ENCODE measurements around the gene ANKRD34C.

Gene ANKRD34C

DNA sequence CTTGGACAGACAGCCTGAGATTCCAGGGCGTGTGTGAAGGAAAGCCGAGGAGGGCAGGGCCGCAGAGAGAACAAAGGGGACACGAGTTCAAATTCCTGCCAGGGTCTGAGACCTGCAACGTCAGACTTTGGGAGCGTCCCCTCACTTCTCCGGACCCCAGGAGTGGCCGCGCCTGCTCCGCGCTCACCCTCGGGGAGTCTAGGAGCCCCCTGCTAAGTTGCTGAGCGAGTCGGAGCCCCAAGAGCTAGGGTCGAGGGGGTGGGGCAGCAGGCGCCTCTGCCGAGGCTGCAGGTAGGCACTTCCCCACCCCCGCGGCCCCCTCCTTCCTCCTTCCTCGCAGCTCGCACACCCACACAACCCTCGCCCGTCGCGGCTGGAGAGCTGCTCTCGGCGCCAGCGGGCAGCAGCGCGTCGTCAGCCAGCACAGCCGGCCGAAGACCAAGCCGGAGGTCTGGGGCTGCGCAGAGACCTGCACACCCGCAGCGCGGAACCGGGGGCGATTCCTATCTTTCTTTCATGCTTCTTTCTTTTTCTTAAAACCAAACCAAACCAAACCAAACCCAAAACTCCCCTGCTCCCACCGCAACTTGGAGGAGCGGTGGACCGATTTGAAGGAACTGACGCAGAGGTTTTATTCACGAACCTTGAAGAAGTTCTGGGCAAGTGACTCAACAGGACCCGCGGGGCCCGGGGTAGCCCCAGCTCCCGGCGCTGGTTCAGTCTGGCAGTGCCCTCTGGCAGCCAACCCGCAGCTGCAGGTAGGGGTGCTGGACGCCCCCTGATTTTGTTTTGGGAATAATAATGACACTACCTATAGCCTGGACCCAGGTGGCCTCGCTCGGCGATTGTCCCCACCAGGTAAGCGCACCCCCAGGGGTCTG, at the start of gene ANKRD34C:
Gene ANKRD34C (plus strand): TSS at position 352 of the 881 bp plus-strand sequence. CDS start 10,563 bp downstream, outside the sequence.
- DNase-seq (ENCODE audit: low spot score), result no peak

DNA sequence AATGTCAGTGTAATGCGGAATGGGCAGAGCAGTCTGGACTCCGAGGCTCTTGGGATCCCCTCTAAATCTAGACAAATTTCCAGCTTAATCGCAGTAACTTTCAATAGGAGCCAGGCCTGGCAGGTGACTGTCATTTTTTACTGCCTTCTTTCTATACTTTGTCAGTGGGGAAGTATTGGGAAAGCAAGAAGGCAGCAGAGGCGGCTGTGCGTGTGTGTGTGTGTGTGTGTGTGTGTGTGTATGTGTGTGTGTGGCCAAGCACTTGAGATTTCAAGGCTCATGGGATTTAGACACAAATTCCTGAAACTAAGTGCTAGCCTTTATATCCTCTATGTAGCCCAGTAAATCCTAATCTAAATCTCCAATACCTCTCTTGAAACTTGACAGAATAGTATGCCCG, 49.3 kb upstream of the ANKRD34C start:
- DNase-seq (ENCODE audit: low spot score), result no peak

DNA sequence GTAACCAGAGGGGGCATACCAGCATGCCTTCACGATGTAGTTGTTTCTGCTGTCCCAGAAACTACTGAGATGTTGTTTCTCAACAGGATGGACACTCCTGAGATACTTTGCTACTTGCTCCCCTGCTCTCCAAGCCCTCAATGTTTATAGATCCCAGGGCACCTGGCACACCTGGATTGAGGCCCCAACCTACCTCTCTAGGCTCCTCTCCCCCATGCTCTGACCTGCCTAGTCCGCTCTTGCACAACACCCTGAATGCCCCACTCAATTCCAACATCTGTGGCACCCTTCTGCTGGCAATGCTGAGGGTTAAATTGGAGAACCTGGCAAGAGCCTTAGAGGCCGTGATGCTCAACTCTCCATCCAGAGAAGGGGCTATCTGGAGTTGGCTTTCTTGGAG, 42.5 kb upstream of the ANKRD34C start:
- DNase-seq (ENCODE audit: low spot score), result no peak

DNA sequence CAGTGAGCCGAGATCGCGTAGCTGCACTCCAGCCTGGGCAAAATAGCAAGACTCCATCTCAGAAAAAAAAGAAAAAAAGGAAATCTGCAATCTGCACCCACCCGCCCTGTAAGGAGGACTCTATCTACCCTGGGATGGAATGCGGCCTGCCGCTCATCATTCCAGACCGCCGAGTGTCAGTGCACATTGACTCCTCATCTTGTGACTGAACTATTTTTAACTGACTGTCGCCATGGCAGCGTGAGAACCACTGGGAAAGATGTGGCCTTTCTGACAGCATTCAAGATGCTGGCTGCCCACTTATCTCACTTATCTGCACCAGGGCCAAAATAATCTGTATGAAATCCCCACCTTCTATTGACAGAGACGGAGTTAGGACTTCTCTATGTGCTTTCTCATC, 38.8 kb upstream of the ANKRD34C start:
- DNase-seq (ENCODE audit: low spot score), result no peak

DNA sequence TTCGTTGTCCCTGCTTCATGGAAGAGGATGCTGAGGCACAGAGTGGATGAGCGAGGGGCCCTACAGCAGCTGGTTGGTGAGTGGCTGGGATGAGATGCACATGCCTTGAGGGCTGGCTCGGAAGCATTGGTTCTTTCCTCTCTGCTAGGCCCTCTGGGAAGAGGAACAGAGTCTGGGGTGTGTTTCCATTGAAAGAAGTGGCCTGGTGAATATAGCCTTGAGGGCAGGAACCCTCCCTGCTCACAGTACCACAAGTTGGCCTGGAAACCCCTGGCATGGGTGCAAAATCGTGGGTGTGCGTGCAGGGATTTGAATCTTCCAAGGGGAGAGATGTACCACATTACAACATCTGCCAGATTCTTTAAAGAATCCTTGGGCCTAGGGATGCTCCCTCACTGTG, 37.6 kb upstream of the ANKRD34C start:
- no peak for DNase-seq (ENCODE audit: low spot score)

DNA sequence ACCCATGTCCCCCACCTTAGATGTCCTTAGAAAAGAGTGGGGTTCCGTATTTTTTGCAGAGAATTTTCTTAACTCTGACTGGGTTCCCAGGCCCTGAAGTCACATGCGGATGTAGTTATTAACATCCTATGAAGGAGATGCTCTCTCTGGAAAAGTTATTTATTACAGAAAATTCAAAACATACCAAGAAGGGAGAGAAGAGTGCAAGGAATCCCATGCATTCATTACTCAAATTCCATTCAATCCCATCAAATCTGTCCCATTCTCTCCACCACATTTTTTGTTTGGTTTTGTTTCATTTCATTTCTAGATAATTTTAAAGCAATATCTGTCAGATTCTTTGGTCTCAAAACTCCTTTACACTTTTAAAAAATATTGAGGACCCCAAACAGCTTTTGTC, 34.3 kb upstream of the ANKRD34C start:
- no peak for DNase-seq (ENCODE audit: low spot score)

DNA sequence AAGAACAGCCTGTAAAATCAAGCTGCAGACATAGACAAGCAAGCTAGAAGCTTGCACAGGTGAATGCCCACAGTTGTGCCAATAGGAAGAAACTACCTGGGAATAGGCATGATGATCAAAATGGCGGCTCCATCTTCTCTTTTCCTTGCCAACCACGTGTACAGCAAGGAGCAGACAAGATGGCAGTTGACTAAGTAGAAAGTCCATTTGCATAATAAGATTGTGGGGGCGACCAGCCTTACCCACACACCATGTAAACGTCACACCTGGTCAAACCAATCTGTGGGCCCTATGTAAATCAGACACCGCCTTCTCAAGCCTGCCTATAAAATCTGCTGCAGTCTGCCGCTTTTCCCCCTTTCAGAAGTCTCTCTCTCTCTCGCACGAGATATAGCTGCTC, 25.1 kb upstream of the ANKRD34C start:
- no peak for DNase-seq (ENCODE audit: low spot score)

DNA sequence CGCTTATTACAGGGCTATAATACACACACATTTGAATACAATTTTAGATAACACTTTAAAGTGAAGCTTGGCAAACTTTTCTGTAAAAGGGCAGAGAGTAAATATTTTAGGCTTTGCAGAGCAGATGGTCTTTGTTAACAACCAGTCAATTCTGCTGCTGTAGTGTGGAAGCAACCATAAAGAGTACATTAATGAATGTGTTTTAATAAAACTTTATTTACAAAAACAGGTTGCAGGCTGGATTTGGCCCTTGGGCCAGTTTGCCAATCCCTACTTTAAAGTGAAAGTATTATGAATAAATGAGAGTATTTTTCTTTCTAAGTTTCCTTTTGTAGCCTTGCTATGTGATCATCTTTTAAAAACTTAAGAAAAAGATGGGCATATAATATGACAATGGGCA, 20.7 kb upstream of the ANKRD34C start:
- DNase-seq (ENCODE audit: low spot score), result no peak

DNA sequence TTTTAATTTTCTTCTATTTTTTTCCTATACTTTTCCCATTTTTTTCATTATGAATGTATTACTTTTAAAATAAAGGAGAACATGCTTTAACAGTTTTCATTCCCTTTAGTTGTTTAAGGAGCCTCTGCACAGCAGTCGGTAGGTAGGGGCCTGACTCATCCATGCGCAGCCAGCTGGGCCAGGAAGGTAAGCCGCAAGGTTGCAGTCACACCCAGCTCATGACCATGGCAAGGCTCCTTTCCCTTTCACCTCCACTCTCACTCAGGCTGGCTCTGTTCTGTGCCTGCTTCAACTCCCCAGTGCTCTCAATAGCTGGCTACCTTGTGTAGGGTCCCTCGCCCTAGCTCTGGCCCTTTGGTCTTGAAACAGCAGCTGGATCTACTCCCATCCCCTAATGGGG, 17.4 kb upstream of the ANKRD34C start:
- no peak for DNase-seq (ENCODE audit: low spot score)

DNA sequence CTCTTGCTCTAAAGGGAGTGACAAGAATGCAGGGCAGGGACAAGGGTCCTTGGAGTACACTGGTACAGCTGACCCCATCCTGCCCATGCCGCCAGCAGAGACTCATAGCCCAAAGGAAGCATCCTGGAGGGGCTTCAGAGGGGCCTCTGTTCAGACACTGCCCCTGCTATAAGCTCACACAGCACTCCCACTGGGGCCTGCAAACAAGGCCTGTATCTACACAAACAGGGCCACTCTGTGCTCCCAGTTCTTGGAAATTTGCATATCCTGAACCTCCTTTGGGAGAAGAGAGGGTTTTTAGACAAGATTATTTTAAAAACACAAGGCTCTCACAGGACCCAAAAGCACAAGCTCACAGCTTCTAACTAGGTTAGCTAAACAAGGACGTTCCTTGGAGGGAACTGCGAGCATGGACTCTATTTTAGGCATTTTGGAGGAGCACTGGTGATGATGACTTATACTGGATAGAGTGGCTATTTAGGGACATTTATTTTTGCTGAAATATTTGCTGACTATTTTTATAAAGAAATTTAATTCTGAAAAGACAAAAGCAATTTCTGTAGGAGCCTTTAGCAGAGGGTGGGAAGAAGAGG, 16.4 kb upstream of the ANKRD34C start:
- DNase-seq (ENCODE audit: low spot score), result no peak

DNA sequence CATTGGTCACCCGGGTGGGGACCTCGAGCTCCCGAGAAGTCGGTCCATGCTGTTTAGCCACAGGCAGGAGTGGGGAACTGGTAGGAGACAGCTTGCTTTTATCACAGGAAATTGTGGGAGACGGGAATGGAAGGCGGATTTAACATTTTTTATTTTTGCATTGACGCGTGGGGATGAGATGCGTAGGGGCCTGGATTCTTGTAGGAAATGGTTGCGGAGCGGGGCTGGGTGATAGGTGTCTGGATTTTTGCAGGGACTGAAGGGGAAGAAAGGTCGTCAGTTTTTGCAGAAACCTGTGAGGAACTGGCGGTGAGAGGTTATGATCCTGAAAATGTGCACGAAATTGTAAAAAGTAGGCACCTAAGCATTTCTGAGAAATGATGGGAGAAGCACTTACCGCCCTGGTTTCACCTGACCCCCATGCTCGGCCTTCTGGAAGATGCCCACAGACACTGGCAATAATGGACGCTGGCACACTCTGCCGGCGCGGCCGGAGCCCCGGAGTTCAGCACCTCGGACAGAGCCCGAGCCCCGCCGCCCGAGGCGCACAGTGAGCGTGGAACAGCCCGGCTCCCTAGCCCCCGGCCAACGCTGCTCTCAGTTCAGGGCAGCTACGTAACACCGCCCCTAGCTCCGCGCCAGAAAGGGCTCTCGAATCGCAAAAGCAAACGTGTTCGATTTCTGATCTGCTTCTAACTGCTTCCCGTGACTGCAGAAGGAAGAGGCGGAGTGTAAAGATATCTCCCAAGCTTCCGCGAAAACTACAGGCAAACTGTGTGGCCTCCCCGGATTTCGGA, 928 bp downstream of the ANKRD34C start:
- DNase-seq (ENCODE audit: low spot score), result peak; percentile 70

DNA sequence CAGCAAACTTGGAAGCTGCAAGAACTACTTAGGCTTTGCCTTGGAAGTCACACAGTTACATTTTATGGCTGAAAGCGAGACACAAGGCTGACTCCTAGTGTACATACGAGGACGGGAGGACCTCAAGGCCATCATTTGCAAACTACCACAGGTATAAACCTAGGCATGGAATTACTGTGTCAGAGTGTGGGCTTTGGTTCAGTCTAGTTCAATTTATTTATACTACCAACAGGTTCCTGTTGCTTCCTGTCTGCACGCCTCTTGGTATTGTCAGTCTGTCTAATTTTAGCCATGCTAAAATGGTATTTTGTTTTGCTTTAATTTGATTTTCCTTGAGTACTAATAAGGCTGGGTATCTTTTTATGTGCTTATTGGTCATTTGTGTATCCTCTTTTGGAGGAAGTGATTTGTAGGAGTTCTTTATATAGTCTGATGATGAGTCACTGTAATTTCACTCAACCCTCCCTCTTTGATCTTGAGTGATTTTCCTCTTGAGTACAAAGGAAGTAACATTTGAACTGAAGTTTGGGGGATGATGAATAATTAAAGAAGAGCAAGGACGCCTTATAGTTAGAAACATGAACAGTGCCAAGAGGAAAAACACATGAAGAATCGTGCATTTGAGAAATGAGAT, 8.2 kb downstream of the ANKRD34C start:
- DNase-seq (ENCODE audit: low spot score), result no peak

DNA sequence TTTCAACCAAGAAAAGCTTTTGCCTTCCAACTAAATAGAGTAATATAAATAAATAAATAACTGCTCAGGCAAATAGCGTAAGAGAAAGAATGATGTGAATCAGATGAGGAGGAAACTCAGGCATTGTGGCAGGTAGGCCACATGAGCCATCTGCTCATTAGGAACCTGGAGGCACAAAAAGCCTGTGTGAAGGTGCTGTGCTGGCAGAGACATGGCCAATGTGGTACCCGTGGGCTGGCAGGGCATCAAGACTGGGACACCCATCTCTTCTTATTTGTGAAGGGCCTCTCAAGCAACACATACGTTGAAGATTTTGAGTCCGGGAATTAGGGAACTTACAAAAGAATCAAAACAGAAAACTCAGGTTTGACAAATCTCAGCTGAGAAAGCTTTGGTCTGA, 9.5 kb downstream of the ANKRD34C start:
- no peak for DNase-seq (ENCODE audit: low spot score)

DNA sequence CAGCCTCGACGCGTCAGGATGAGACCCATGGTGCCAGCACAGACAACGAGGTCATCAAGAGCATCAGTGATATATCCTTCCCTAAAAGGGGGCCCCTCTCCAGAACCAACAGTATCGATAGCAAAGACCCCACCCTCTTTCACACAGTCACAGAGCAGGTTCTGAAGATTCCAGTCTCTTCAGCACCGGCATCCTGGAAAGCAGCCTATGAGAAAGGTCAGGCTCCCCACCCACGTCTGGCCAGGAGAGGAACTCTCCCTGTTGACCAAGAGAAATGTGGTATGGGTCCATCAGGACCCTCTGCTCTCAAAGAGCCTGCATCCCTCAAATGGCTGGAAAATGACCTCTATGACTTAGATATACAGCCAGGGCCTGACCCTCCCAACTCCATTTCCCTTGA, 11.6 kb downstream of the ANKRD34C start:
- no peak for DNase-seq (ENCODE audit: low spot score)

DNA sequence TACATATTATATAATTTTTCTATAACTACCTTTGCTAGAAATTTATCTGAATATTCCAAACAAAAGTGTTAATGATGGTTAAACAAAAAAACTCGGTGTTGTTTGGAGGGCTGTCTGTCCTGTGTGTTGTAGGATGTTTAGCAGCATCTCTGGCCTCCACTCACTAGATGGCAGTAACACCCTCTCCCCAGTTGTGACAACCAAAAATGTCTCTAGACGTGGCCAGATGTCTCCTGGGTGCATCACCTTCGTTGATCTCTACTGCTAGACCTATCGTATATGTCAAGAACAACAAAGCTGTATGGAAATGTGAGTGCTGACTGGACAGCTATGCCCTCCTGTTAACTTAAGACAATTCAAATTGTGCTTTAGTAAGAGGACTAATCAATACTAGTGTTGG, 14.1 kb downstream of the ANKRD34C start:
- DNase-seq (ENCODE audit: low spot score), result no peak

DNA sequence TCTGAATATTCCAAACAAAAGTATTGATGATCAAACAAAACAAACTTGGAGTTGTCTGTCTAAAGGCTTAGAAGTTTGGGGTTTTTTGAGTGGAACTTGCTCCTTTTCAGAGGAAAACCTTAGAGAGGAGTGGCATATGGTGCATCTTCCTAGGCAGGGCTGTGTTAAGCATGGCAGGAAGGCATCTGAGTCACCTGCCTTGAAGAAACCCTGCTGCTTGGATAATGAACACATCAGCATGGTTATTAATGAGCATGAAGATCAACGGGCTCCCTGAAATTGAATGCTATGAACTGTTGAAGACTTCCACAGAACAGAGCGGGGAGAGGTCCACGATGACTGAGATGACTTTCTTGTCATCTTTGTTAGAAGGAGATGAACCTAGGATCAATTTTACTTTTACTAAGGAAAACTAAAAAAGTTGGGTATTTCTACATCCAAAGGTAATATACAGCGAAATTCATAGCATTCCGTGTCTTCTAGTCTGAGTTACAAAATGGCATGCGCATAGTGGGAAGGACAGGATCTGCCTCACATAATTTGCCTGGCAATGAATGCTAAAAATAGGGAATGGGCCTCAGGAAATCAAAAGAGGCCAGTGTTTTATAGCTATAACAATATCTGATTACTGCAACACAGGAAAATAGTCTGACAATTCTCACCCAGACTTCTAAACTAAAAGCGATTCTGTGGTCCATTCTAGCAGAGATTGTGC, 16.8 kb downstream of the ANKRD34C start:
- no peak for DNase-seq (ENCODE audit: low spot score)

DNA sequence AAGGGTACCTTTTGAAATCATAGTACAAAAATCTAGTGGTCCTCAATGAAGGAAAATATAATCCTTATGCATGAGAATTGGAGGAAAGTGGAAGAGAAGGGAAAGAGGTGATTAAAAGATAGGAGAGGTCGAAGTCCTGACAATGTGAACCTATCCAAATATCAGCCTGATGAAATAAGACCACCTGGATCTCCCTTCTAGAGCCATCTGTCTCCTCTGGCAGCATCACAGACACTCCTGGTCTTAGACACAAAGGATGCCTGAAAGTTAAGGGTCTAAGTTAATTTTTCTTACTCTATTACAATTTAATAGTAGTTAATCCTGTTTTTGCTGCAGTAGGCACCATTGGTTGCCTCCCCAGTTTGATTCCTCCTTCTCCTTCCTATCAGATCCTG, 17.3 kb downstream of the ANKRD34C start:
- no peak for DNase-seq (ENCODE audit: low spot score)

DNA sequence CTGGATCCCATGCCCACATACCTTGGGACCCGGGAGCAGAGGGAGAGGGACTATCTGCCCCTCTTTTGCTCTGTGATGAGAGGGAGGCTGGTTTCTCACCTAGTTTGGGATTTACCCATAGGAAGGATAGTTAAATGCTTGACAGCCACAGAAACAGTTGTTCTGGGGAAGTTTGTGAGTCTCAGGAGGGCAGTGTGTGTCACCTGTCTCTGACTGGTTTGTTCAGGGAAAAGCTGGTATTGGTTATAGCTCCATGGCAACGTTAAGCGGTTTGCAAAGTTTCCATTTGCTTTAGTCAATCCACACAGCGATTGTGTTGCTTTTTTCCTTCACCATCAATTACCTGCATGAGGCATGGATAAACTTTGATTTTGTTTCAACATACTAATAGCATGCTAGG, 24.7 kb downstream of the ANKRD34C start:
- DNase-seq (ENCODE audit: low spot score), result no peak

DNA sequence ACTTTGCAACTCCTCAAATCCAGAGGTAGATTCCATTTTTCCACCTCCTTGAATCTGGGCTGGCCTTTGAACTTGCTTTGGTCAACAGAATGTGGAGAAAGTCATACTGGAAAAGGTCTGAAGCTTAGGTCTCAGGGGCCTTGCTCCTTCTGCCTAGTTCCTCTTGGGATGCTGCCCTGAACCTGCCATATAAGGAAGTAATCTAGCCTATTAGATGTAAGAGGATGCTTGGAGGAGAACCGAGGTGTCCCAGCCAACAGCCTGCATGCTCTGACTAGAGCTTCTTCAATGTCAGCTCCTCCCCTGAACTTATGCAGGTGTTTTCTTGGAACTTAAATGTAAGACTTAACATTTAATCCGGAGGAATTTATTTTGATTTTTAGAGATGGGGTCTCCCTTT, 26.4 kb downstream of the ANKRD34C start:
- no peak for DNase-seq (ENCODE audit: low spot score)

DNA sequence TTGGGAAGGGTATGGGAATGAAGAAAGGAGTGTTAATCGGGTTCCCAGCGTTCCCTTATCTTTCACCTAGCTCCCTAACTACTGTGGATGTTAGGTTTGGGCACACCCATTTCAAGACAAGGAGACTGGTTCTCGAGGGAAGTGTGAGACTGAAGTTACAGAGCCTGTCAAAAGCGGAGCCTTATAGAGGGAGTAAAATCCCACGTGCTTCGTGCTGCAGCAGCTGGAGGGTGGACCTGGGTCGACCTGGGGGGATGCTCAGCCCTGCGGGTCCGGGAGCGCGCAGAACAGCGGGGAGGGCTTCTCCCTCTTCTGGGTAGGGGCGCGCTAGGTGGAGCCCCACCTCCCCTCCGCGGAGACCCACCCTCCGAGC, 28.1 kb downstream of the ANKRD34C start:
- DNase-seq (ENCODE audit: low spot score), result no peak

DNA sequence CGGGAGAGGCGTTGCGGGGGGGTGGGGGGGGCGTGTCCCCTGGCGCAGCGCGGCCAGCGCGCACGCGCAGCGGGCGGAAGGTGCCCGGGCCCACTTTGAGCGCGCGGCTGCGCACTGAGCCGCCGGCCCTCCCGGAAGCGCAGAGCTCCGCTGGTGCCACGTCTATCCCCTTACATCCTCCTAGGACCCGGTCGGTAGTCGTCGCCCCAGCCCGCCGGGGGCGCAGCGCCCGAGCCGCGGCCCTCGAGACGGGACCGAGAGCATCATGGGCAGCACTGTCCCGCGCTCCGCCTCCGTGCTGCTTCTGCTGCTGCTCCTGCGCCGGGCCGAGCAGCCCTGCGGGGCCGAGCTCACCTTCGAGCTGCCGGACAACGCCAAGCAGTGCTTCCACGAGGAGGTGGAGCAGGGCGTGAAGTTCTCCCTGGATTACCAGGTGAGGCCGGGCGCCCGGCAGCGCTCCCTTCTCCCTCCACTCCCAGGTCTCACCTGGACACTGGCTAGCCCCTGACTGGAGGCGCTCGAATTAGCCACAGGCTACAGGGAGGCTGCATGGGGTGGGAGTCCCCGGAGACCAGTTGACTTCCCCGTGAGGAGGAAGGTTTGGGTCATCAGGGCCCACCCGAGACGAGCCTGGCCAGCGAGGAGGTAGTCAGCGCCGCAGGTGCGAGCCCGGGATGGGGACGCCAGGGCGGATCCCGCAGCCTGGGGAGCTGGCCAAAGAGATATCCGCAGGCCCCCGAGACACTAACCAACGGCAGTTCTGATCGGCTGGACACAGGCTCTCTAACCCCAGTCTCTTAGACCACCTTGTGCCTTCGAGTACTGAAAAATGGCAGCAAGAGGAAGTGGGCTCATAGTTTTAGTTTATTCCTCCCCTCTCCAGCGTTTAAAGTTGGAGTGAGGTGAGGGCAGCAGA, 28.7 kb downstream of the ANKRD34C start, which contains the start of gene TMED3:
Gene TMED3 (plus strand): TSS at position 128 of the 916 bp plus-strand sequence. CDS start 138 bp downstream, at position 266.
- peak; percentile 99 for DNase-seq (ENCODE audit: low spot score)
